Neural cell (in vitro differentiated cells): Measurements from ENCODE around the gene EBLN2. TPM values are rescaled to one million over a fixed set of nuclear protein-coding genes. Genes with fewer than 3 reads are reported as not detected.

ENCODE experiments used
- H2AFZ ChIP-seq: fragments of 200-600, 300-800 bp; sonication (generic), shearing (Covaris generic); 2 replicates; pipeline ENCODE4 v1.6.0; 2014; ENCODE audit warnings: low read depth, mild to moderate bottlenecking, antibody characterized with exemption, low read length, moderate library complexity
- H3F3A ChIP-seq: fragments of 200-600 bp; shearing (Covaris generic); 2 replicates; pipeline ENCODE4 v1.6.1; 2016; ENCODE audit warnings: mild to moderate bottlenecking, moderate library complexity, mixed read lengths, antibody characterized with exemption, low read length; ENCODE audit not compliant: insufficient read depth, poor library complexity, severe bottlenecking
- H3K27ac ChIP-seq: fragments of 200-600, 300-800 bp; sonication (generic), shearing (Covaris generic); 2 replicates; pipeline ENCODE4 v1.5.1; 2014; ENCODE audit warnings: mild to moderate bottlenecking, low read length, moderate library complexity
- H3K27me3 ChIP-seq: fragments of 300-800, 200-600 bp; sonication (generic), shearing (Covaris generic); 2 replicates; pipeline ENCODE4 v1.6.0; 2014; ENCODE audit warnings: mild to moderate bottlenecking, low read depth, low read length, moderate library complexity; ENCODE audit not compliant: insufficient read depth
- H3K36me3 ChIP-seq: fragments of 300-800, 200-600 bp; sonication (generic), shearing (Covaris generic); 2 replicates; pipeline ENCODE4 v1.5.1; 2014; ENCODE audit warnings: mild to moderate bottlenecking, antibody characterized with exemption, low read length, moderate library complexity; ENCODE audit not compliant: insufficient read depth
- H3K4me2 ChIP-seq: fragments of 300-800, 200-600 bp; sonication (generic), shearing (Covaris generic); 2 replicates; pipeline ENCODE4 v1.6.0; 2014; ENCODE audit warnings: mild to moderate bottlenecking, low read length
- H3K4me3 ChIP-seq: fragments of 300-800, 200-600 bp; sonication (generic), shearing (Covaris generic); 2 replicates; pipeline ENCODE4 v1.5.1; 2014; ENCODE audit warnings: mild to moderate bottlenecking, low read length, moderate library complexity
- H3K79me2 ChIP-seq: fragments of 200-600 bp; shearing (Covaris generic); replicated peaks from 2 replicates; pipeline ENCODE4 v1.6.0; 2014; ENCODE audit warnings: mild to moderate bottlenecking, low read length, moderate library complexity; ENCODE audit not compliant: insufficient read depth
- H3K9ac ChIP-seq: fragments of 300-800, 200-600 bp; sonication (generic), shearing (Covaris generic); 2 replicates; pipeline ENCODE4 v1.6.1; 2016; ENCODE audit warnings: mild to moderate bottlenecking, low read length, mixed read lengths
- H3K9me2 ChIP-seq: fragments of 200-600 bp; shearing (Covaris generic); 2 replicates; pipeline ENCODE4 v1.6.1; 2016; ENCODE audit warnings: mild to moderate bottlenecking, low read length, mixed read lengths; ENCODE audit not compliant: insufficient read depth
- H3K9me3 ChIP-seq: fragments of 200-600, 300-800 bp; sonication (generic), shearing (Covaris generic); 2 replicates; pipeline ENCODE4 v1.6.1; 2016; ENCODE audit warnings: mild to moderate bottlenecking, mixed run types, low read length, moderate library complexity, mixed read lengths
- H4K20me1 ChIP-seq: fragments of 200-600 bp; shearing (Covaris generic); 2 replicates; pipeline ENCODE4 v1.6.1; 2016; ENCODE audit warnings: mild to moderate bottlenecking, mixed run types; ENCODE audit not compliant: insufficient read depth
- CTCF ChIP-seq: fragments of 450-650 bp; IDR thresholded peaks from 2 replicates; pipeline ENCODE4 v1.5.1; 2014; ENCODE audit warnings: antibody characterized with exemption, mild to moderate bottlenecking, moderate library complexity; ENCODE audit not compliant: poor library complexity, severe bottlenecking
- EP300 ChIP-seq: fragments of 450-650 bp; conservative IDR thresholded peaks from 2 replicates; pipeline ENCODE4 v1.6.1; 2014; ENCODE audit warnings: antibody characterized with exemption, mild to moderate bottlenecking, moderate library complexity; ENCODE audit not compliant: poor library complexity, severe bottlenecking
- EZH2 ChIP-seq: fragments of 200-600, 300-800 bp; shearing (Covaris generic), sonication (generic); IDR thresholded peaks from 2 replicates; pipeline ENCODE4 v1.6.1; 2014; ENCODE audit warnings: antibody characterized with exemption, low read length, borderline replicate concordance, mild to moderate bottlenecking; ENCODE audit not compliant: insufficient read depth, poor library complexity, severe bottlenecking
- MXI1 ChIP-seq: fragments of 450-650 bp; conservative IDR thresholded peaks from 2 replicates; pipeline ENCODE4 v1.6.1; 2014; ENCODE audit warnings: antibody characterized with exemption, mild to moderate bottlenecking; ENCODE audit not compliant: poor library complexity, severe bottlenecking
- POLR2AphosphoS5 ChIP-seq: IDR thresholded peaks from 2 replicates; pipeline ENCODE4 v1.6.1; 2012
- RAD21 ChIP-seq: fragments of 450-650 bp; conservative IDR thresholded peaks from 2 replicates; pipeline ENCODE4 v1.6.1; 2014; ENCODE audit warnings: antibody characterized with exemption, mild to moderate bottlenecking, moderate library complexity
- SMC3 ChIP-seq: fragments of 450-650 bp; conservative IDR thresholded peaks from 2 replicates; pipeline ENCODE4 v1.6.1; 2014; ENCODE audit warnings: antibody characterized with exemption, mild to moderate bottlenecking, moderate library complexity; ENCODE audit not compliant: poor library complexity
- TAF1 ChIP-seq: IDR thresholded peaks from 2 replicates; pipeline ENCODE4 v1.6.1; 2012; ENCODE audit warnings: low read depth
- polyA plus RNA-seq: library from polyadenylated mRNA; depleted of rRNA; stranded (reverse); fragments of >200 nt; gene quantifications from 2 replicates; pipeline ENCODE4 v1.2.3, GENCODE V29; 2014
- TF ChIP-seq, protein P1 (sequence below): IDR thresholded peaks from 2 replicates; pipeline ENCODE4 v1.6.1; 2012; ENCODE audit warnings: borderline replicate concordance

Gene EBLN2
- polyA plus RNA-seq, 1 donor from 2014 or later, result 8.3 TPM

- Histone ChIP-seq H2AFZ (no peak overlapping the region), H3K36me3 (no peaks in the 10 kb centered on the region), H3K9me3 (no peaks in the 10 kb centered on the region), H4K20me1 (no peaks in the 10 kb centered on the region), H3K27me3 (no peaks in the 10 kb centered on the region), H3K79me2 (no peaks in the 10 kb centered on the region), H3F3A (no peaks in the 10 kb centered on the region), H3K4me2 (no peak overlapping the region), H3K27ac (no peak overlapping the region), H3K4me3 (no peak overlapping the region), H3K9me2 (no peaks in the 10 kb centered on the region), H3K9ac (no peak overlapping the region)
- no peak for TF ChIP-seq MXI1
- no peak for TF ChIP-seq SMC3
- TF ChIP-seq CTCF, result no peak
- TF ChIP-seq POLR2AphosphoS5, result no peak
- TF ChIP-seq EP300, result no peak
- TF ChIP-seq, protein P1, sequence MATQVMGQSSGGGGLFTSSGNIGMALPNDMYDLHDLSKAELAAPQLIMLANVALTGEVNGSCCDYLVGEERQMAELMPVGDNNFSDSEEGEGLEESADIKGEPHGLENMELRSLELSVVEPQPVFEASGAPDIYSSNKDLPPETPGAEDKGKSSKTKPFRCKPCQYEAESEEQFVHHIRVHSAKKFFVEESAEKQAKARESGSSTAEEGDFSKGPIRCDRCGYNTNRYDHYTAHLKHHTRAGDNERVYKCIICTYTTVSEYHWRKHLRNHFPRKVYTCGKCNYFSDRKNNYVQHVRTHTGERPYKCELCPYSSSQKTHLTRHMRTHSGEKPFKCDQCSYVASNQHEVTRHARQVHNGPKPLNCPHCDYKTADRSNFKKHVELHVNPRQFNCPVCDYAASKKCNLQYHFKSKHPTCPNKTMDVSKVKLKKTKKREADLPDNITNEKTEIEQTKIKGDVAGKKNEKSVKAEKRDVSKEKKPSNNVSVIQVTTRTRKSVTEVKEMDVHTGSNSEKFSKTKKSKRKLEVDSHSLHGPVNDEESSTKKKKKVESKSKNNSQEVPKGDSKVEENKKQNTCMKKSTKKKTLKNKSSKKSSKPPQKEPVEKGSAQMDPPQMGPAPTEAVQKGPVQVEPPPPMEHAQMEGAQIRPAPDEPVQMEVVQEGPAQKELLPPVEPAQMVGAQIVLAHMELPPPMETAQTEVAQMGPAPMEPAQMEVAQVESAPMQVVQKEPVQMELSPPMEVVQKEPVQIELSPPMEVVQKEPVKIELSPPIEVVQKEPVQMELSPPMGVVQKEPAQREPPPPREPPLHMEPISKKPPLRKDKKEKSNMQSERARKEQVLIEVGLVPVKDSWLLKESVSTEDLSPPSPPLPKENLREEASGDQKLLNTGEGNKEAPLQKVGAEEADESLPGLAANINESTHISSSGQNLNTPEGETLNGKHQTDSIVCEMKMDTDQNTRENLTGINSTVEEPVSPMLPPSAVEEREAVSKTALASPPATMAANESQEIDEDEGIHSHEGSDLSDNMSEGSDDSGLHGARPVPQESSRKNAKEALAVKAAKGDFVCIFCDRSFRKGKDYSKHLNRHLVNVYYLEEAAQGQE, result no peak
- TF ChIP-seq EZH2, result no peak
- TF ChIP-seq RAD21, result no peak
- TF ChIP-seq TAF1, result no peak
Measured at GRCh38 chr3:73107676-73108187, 46.3 kb downstream of the EBLN2 start.

DNA sequence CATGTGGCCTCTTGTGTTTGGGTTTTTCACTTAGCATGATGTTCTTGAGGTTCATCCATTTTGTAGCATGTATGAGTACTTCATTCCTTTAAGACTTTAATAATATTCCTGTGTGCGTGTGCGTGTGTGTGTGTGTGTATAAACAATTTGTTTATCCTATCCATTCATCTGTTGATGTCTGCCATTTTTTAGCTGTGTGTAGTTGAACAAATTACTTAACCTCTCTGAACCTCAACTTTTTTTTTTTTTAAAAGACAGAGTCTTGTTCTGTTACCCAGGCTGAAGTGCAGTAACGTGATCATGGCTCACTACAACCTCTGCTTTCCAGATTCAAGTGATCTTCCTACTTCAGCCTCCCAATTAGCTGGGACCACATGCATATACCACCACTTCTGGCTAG lies 47.3 kb downstream of the EBLN2 start:
- H4K20me1 ChIP-seq, result no peaks in the 10 kb centered on the region
- TF ChIP-seq POLR2AphosphoS5 (no peak), RAD21 (no peak), EZH2 (no peak), TAF1 (no peak), CTCF (no peak), EP300 (no peak), SMC3 (no peak), MXI1 (no peak)
- TF ChIP-seq, protein P1, result no peak
- H3K27ac ChIP-seq, result no peak overlapping the region
- H3F3A ChIP-seq, result no peaks in the 10 kb centered on the region
- H2AFZ ChIP-seq, result no peak overlapping the region
- H3K36me3 ChIP-seq, result no peaks in the 10 kb centered on the region
- no peaks in the 10 kb centered on the region for H3K9me3 ChIP-seq
- no peaks in the 10 kb centered on the region for H3K79me2 ChIP-seq
- no peaks in the 10 kb centered on the region for H3K27me3 ChIP-seq
- H3K9ac ChIP-seq, result no peak overlapping the region
- H3K4me3 ChIP-seq, result no peak overlapping the region
- no peak overlapping the region for H3K4me2 ChIP-seq
- H3K9me2 ChIP-seq, result no peaks in the 10 kb centered on the region
